Activated CD8-positive, alpha-beta memory T cell treated with anti-CD3 and anti-CD28 coated beads, Interleukin-2, amount 50 U/mL, for 4 hours (primary cell): ENCODE results near the gene RAPGEF1.
A peak's percentile ranks its signal among the peaks of the same experiment; 100 is the strongest.
"Not testable (repeated sequence)": the region's sequence is repeated elsewhere in the genome, so short reads cannot be mapped to it uniquely, and the experiment has no call there.

Source experiments
- DNase-seq: peaks from one replicate; pipeline ENCODE4 v3.0.0-alpha.2; 2020

Gene RAPGEF1, protein sequence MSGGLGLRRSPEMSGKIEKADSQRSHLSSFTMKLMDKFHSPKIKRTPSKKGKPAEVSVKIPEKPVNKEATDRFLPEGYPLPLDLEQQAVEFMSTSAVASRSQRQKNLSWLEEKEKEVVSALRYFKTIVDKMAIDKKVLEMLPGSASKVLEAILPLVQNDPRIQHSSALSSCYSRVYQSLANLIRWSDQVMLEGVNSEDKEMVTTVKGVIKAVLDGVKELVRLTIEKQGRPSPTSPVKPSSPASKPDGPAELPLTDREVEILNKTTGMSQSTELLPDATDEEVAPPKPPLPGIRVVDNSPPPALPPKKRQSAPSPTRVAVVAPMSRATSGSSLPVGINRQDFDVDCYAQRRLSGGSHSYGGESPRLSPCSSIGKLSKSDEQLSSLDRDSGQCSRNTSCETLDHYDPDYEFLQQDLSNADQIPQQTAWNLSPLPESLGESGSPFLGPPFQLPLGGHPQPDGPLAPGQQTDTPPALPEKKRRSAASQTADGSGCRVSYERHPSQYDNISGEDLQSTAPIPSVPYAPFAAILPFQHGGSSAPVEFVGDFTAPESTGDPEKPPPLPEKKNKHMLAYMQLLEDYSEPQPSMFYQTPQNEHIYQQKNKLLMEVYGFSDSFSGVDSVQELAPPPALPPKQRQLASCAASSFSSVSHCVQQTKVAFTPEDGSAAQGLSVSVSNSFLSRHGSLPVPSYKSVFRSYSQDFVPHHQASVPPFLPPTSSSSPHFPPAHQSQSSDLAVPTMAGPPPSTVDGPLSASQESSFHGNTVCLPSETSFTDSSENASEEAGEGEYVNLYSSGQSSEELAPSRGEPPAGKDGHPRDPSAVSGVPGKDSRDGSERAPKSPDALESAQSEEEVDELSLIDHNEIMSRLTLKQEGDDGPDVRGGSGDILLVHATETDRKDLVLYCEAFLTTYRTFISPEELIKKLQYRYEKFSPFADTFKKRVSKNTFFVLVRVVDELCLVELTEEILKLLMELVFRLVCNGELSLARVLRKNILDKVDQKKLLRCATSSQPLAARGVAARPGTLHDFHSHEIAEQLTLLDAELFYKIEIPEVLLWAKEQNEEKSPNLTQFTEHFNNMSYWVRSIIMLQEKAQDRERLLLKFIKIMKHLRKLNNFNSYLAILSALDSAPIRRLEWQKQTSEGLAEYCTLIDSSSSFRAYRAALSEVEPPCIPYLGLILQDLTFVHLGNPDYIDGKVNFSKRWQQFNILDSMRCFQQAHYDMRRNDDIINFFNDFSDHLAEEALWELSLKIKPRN (N-terminal part only)

DNA sequence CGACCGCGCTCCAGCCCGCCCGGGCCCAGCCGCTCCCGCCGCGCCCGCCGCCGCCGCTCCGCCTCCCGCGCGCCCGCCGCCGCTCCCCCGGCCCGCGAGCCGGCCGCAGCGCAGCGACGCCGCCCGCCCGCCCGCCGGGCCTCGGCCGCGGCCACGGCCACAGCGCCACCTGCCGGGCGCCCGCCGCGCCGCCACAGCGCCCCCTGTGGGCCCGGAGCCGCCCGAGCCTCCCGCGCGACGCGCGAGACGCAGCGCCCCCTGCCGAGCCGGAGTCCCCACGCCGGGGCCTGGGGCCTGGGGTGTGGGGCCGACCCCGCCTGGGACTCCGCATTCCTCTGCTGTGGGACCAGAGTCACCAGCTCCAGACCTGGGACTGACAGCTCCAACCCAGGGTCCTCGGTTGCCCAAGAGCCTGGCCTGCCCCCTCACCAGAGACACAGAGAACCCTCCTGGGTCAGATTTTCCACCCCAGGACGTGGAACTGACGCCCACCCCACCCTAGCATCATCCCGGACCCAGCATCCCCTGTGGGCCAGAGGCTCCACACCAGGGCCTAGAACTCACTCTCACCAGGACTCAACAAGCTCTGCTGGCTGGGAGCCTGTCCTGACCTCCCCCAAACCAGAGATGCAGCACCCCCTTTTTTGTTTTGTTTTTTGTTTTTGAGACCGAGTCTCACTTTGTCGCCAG, at the start of gene RAPGEF1:
Gene RAPGEF1 (minus strand): TSS at position 118 of the 690 bp plus-strand sequence. CDS start 246 bp downstream, outside the sequence.
- peak; percentile 85 for DNase-seq

DNA sequence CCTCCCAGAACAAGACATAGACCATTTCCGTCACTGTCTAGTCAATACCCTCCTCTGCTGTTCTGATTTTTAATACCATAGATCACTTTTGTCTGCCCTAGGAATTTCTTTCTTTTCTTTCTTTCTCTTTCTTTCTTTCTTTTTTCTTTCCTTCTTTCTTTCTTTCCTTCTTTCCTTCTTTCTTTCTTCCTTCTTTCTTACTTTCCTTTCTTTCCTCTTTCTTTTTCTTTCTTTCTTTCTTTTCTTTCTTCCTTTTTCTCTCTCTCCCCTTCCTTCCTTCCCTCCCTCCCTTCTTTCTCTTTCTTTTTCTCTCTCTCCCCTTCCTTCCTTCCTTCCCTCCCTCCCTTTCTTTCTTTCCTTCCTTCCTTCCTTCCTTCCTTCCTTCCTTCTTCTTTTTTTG, 49.0 kb upstream of the RAPGEF1 start:
- no peak for DNase-seq

DNA sequence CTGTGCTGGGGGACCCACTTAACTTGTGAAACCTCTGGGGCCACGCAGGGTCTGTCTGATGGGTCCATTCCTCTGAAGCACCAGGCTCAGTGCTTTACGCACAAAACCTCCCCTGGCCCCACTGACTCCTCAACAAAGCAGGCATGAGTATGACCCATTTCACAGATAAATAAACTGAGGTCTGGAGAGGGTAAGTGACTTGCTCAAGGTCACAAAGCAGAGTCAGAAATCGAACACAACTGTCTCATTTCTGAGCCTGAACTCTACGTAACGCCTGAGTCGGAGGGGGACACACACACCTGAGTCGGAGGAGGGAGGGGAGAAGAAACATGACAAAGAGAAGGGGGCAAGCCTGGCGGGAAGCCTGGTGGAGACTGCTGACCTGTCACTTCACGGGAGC, 48.0 kb upstream of the RAPGEF1 start:
- no peak for DNase-seq

DNA sequence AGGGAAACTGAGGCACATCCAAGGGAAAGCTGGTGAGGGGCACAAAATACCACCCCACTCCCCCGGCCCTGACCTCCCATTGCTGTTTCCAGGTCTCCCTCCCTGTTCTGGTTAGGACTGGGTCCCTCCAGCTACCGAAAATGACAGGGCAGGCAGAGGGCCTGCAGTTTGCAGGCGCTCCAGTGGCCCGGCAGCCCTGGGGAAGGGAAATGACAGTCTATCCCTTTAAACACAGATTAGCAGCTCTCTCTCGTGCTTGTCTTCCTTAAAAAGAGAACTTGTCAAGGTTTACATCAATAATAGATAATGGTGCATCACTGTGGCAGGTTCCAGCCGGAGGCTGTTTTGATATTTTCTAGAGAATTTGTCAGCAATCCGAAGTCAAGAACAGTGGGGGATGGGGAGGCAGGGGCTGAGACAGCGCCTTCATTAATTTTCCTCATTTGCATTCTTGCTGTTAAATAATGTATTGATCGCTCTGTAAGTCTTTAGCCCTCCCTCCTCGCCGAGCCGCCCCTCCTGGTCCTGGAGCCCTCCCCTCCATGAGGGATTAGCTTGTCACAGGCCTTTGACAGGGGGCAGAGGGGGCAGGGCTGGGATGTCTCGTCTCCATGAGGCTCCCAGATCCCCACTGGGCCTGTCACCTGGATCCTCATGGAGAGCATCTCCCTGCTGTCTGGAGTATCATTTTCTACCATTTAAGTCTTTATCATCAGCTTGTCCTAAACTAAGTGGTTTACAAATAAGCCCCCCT, 45.0 kb upstream of the RAPGEF1 start:
- no peak for DNase-seq

DNA sequence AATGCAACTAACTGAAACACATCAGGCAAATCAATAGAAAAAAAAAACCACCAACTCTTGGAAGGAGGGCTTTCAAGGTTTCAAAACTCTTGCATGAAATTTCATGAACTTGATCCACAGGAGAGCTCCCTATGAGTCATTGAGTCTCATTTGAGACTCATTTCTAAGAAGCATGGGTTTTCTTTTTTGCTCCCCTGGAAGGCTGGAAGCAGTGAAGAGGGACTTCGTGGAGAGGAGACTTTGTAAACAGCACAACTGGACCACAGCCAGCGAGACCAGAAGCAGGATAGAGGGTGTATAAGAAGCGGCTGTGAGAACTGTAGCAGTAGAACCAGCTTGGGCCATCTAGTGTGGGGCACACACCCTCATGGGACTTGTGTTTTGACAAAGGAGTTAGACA, 41.2 kb upstream of the RAPGEF1 start:
- no peak for DNase-seq

DNA sequence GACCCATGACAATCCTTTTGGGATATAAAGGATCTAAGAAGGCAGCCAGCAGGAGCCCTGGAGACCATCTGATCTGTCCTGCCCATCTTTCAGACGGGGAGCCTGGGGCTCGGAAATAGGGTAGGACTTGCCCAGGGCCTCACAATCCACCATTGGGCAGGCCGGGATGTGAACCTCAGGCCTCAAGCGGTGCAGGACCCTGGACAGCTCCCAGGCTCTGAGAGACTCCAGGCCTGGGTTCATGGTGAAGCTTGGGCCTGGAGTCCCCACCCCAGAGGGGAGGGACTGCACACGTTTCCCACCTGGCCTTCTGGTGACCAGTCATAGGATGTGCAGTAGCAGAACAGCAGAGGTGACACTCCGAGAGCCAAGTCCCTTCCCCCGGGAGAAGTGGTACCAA, 36.6 kb upstream of the RAPGEF1 start:
- no peak for DNase-seq

DNA sequence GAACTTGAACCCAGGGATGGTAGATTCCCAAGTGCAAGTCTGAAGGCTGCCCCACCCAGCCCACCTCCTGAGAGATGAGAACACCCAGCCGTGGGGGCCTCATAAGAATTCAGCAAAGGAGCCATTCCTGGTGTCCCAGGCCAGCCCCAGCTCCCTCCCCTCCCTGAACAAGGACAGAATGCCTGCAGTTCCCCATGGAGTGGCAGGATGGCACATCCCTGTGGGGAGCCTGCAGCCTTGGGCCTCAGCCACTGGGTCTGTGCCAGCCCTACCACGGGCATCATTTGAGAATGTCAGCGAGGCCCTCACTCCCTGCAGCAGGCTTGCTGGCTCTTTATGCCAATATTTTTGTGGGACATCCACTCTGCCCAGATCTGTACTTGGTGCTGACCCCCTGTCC, 36.2 kb upstream of the RAPGEF1 start:
- no peak for DNase-seq

DNA sequence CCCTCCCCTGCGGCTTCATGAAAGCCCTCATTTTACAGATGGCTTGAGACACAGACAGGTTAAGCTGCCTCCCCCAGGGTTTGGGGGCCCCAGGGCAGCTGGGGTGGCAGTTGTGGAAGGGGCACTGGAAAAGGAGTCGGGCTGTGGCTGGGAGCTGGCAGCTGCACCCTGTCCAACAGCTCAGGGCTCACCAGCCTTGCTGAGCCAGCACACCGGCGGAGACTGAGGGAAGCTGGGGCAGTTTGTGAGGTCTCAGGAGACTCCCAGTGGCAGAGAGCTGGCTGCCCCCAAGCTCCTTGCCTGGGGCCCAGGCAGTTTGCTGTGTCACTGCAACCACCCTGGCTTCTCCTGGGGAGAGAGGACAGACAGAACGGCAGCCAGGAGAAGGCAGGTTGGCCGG, 34.8 kb upstream of the RAPGEF1 start:
- no peak for DNase-seq

DNA sequence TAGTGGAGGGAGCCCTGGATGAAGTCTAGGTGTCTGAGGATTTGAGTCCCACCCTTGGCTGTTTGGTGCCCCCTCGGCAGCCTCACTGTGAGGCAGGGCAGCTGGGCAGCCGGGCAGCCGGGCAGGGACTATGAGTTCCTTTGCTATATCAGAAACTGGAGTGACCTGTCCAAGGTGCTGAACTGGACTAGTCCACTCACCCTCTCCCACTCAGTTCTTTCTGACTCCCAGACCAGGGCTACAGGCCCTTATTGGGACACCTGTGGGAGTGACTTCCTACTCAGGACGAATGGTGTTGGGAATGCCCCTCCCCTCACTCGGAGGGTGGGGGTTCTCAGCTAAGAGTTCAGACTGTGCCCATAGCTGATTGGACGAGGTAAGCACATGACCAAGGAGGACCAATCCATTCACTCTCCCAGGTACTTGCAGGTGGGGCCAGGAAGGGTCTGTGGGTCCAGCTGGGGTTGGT, 34.1 kb upstream of the RAPGEF1 start:
- DNase-seq: no peak

DNA sequence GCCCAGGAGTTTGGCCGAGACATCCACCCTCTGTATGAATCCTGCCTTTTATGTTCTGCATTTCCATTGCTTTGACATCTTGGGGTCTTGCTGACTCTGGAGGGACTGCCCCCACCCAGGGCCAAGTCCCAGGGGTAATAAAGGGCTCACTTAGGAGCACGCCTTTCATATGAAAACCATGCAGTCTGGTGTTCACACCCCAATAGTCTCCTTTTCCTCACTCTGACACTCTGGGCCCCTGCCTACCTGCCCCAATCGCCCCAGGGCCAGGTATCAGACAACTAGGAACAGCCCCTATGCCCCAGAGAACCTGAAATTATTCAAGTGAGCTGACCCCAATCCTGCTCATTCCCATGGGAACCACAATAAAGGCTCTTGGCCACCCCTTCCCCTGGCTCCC, 33.1 kb upstream of the RAPGEF1 start:
- DNase-seq: no peak

DNA sequence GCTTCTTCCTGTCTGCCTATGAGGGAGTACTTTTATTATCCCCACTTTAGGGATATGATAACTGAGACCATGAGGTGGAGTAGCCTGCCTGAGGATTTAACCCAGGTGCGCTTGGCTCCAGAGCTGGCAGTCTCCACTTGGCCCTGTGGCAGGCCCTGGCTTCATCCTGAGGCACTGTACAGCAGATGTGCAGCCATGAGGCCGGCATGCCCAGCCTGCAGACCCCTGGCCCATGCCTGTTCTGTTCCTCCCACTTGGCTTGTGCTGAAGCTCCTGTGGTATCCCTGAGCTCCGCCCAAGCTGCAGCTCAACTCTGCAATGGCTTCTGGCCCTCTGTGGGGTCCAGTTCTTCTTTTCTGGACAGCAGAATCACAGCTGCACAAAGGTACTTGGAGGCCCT, 31.8 kb upstream of the RAPGEF1 start:
- DNase-seq: no peak

DNA sequence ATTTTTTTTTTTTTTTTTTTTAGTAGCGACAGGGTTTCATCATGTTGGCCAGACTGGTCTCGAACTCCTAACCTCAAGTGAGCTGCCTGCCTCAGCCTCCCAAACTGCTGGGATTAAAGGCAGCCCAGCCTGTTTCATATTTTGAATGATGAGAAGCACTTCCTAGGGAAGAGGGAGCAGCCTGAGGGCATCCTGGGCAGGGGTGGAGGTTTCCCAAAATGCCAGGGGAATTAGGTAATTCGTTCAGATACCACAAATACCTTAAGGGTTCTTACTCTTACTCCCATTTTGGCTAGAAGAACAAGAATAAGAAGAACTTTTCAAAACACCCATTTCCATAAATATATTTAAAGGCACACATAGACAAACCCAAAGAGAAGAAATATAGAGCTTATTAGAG, 29.5 kb upstream of the RAPGEF1 start:
- DNase-seq: no peak

DNA sequence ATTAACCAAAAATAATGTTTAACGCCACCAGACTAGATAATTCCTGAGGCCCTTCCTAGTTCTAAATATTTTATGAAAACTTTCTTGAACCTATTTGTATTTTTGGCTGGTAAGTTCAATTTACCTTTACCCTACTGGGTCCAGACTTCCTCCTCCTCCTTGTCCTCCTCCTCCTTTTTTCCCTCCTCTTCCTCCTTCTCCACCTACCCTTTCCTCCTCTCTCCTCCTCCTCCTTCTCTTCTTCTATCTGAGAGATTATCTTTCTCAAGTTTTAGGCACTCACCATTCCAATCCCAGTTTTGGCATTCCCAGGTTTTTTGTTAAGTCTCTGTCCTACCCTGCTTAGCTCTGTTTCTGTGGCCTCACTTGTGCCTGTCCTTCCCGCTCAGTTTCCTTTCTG, 24.7 kb upstream of the RAPGEF1 start:
- no peak for DNase-seq

DNA sequence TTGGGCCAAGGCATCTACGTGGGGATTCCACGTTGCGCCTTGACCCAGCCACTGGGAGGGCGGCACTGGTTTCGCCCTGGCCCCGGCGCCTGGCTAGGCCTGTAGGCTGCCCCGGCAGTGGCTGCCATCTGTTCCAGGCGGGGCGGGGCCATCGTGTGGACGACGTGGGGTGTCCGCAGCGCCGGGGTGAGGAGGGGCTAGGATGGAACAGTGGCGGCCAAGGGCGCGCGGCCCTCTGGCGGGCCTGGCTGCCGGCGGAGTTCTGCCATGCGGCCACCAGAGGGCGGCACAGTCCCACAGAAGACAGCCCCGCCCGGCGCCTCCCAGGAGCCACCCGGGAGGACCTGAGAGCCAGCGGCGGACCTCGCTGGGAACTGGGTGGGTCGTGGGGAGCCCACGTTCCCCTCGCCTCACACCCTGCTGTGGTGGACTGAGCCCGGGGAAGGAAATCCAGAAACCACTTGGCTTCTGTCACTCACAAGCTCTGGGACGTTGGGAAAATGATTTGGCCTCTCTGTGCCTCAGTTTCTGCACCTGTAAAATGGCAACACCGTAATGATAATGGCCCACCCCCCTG, 22.6 kb upstream of the RAPGEF1 start:
- peak; percentile 81 for DNase-seq

DNA sequence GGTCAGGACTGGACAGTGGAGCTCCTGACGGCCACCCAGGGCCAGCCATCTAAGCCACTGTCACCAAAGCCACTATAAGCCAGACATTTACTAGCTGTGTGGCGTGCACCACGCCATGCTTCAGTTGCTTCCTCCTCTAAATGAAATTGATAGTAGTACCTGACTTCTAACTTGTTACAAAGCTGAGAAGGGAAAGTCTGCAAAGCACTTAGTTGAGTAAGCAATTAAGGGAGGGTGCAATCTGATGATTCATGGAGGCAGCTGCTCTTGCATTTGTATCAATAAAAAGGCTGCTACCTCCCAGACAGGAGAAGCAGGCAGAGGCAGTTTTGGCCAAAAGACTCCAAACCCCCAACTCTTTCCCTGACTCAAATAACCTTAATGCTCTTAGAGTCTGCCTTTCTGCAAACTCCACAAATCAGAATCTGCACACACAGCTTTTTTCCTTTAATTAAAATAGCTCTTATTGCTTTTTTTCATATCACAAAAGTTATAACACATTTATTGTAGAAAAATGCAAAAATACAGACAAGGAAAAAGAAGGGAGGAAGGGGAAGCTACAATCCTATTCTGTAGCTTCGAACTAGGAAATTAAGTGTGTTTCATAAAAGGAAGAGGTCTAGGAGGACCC, 19.3 kb upstream of the RAPGEF1 start:
- no peak for DNase-seq

DNA sequence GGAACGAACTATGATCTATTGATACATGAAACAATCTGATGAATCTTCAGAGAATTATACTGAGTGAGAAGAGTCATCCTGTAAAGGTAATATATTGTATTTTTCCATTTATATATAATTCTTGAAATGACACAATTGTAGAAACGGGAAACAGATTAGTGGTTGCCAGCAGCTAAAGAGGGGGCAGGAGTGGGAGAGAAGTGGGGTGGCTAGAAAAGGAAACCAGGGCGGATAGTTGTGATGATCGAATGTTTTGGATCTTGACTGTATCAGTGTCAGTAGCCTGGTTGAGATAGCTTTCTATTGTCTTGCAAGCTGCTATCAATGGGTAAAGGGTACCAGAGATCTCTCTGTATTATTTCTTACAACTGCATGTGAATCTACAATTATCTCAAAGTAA, 17.7 kb upstream of the RAPGEF1 start:
- no peak for DNase-seq

DNA sequence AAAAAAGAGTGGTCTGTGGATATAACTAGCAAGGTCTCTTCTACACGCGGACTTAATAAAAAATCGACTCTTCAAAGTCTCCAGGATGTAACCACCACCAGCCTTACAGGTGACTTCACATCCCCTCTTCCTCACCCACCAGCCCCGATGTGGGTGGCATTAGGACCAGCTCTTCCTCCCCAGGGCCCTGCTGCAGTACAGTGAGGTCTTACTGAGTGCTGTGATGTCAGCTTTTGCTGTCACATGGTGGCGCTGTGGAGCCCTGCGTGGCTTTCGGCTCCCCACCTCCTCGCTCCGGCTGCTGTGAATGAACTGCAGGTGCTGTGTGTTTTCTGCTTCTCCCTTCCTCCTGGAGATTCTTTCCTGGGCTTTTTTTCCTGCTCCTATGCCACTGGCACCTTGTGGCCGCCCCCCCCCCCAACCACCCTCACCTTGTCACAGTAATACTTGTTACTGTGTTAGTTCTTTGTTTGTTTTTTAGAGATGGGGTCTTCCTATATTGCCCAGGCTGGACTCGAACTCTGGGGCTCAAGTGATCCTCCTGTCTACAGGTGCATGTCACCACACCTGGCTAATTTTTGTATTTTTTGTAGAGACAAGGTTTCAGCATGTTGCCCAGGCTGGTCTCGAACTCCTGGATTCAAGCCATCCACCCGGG, 15.8 kb upstream of the RAPGEF1 start:
- peak; percentile 88 for DNase-seq

DNA sequence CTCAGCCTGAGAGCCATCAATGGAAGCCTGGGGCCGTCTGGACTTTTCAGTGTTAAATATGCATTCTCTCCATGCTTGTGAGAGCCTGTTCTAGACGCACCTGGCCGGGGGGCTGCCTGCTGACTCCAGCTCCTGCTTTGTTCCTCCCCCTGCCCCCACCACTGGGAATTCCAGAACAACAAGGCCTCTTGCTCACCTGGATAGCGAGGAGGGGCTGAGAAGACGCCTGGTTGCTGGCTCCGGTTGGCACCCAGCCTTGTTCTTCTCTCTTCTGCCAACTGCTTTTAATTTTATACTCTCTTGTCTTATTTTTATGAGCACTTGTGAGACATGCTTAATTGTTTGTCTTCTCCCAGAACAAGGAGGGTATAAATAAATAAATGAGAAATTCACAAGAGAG, 15.0 kb upstream of the RAPGEF1 start:
- no peak for DNase-seq

DNA sequence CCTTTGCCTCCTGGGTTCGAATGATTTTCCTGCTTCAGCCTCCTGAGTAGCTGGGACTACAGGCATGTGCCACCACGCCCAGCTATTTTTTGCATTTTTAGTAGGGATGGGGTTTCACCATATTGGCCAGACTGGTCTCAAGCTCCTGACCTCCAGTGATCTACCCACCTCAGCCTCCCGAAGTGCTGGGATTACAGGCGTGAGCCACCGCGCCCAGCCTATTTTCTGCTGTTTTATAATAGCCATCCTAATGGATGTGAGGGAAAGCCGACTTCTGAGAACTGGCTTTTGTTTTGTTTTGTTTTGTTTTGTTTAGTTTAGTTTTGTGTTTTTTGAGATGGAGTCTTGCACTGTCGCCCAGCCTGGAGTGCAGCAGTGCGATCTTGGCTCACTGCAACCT, 13.9 kb upstream of the RAPGEF1 start:
- not testable (repeated sequence) for DNase-seq

DNA sequence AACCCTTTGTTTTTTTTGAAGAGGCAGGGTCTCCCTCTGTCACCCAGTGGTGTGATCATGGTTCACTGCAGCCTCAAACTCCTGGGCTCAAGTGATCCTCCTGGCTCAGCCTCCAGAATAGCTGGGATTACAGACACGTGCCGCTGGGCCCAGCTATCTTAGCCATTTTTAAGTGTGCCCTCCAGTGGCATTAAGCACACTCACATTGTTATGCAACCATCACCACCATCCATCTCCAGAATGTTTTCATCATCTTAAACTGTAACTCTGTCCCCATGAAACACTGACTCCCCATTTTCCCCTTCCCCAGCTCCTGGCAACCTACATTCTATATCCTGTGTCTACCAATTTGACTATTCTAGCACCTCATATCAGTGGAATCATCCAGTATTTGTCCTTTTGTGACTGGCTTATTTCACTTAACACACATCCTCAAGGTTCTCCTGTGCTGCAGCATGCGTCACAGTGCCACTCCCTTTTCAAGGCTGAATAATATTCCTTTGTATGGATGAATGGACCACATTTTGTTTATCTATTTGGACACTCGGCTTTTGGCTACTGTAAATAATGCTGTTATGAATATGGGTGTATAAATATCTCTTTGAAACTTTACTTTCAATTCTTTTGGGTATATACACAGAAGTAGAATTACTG, 12.5 kb upstream of the RAPGEF1 start:
- no peak for DNase-seq
